ENCODE data around the gene RUNDC1.

The RUNDC1 gene

DNA sequence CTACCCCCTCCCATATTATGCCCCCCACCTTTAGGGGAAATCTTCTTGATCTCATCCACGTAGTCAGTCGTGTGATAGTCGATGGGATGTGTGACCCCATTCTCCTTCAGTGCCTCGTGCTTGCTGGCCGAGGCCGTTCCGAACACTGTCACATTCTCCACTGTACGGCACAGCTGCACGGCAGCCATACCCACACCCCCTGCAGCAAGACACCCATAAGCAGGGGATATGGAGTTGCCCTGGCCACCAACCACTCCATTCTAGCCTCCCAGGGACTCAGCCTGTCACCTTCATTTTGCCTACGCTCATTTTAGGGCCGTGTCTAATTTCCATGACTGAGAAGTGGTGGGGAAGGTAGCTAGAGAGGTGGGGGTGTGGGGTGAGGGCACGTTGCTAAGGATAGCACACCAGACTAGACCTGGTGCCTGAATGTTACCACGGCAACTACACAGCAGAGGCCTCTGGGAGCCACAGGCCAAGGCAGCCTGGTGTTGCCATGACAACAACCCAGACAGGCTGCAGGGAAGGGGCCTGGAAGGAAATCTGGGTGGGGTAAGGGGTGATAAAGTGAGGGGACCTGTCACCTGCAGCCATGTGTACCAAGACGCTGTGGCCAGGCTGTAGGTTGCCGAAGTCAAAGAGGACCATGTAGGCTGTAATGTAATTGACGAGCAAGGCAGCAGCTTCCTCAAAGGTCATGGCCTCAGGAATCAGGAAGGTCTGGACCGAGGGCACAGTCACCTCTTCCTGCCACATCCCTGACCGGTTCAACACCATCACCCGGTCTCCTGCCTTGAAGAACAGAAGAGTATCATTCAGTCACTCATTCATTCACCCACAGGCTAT, 37.9 kb downstream of the RUNDC1 start:
- H3K9ac ChIP-seq (ENCODE audit: low read depth, low read length) = no peak overlapping the region
- TF ChIP-seq, protein P1, sequence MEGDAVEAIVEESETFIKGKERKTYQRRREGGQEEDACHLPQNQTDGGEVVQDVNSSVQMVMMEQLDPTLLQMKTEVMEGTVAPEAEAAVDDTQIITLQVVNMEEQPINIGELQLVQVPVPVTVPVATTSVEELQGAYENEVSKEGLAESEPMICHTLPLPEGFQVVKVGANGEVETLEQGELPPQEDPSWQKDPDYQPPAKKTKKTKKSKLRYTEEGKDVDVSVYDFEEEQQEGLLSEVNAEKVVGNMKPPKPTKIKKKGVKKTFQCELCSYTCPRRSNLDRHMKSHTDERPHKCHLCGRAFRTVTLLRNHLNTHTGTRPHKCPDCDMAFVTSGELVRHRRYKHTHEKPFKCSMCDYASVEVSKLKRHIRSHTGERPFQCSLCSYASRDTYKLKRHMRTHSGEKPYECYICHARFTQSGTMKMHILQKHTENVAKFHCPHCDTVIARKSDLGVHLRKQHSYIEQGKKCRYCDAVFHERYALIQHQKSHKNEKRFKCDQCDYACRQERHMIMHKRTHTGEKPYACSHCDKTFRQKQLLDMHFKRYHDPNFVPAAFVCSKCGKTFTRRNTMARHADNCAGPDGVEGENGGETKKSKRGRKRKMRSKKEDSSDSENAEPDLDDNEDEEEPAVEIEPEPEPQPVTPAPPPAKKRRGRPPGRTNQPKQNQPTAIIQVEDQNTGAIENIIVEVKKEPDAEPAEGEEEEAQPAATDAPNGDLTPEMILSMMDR (IDR thresholded peaks at IDR 0.05; ENCODE audit: borderline replicate concordance, extremely low read depth, low read length, poor library complexity, severe bottlenecking) = no peak
- H3K36me3 ChIP-seq (ENCODE audit: insufficient read depth, low read length) = peaks cover 11% of the 10 kb centered on the region
- no peak overlapping the region for H3K4me3 ChIP-seq (ENCODE audit: low read depth in 1 of 2, low read length in 2 of 2)
- H3K79me2 ChIP-seq (ENCODE audit: insufficient read depth, low read length) = no peaks in the 10 kb centered on the region
- ATAC-seq (ENCODE audit: insufficient read depth, low read depth) (0 out of 3 replicates have a peak, but pooled peaks have one; percentile 22), DNase-seq (peak; percentile 43)
- no peak overlapping the region for H3K27ac ChIP-seq (ENCODE audit: low read length)
- no peak overlapping the region for H2AFZ ChIP-seq (ENCODE audit: low read depth, low read length)
- H3K4me2 ChIP-seq (ENCODE audit: insufficient read depth, low read length) = no peak overlapping the region
- H4K20me1 ChIP-seq (ENCODE audit: insufficient read depth, low read length) = no peaks in the 10 kb centered on the region
- peaks cover 6% of the 10 kb centered on the region for H3K27me3 ChIP-seq (ENCODE audit: insufficient read depth, low read length, poor library complexity)
- no peaks in the 10 kb centered on the region for H3K9me3 ChIP-seq (ENCODE audit: insufficient read depth, low read length, severe bottlenecking)
- H3K4me1 ChIP-seq (ENCODE audit: insufficient read depth, low read length) = peaks cover 20% of the 10 kb centered on the region

DNA sequence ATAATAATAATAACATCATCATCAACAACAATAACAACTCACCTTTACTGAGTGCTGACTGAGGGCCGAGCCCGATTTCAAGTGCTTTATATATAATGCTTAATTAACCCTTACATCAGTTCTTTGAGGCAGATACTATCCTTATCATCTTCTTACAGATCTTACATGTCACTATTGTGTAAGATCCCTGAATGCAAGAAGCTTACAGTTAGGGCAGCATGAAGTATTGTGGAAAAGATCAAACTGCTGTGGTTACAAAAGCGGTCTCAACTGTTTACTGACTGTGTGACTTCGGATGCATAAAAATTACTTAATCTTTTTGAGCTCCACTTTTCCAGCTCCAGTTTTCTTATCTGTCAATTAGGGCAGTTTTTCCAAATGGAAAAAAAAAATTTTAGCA, 38.6 kb downstream of the RUNDC1 start:
- no peaks in the 10 kb centered on the region for H3K79me2 ChIP-seq (ENCODE audit: insufficient read depth, low read length)
- no peak overlapping the region for H3K27ac ChIP-seq (ENCODE audit: low read length)
- peaks cover 5% of the 10 kb centered on the region; the same call in 1 of the 2 replicates for H3K36me3 ChIP-seq (ENCODE audit: insufficient read depth, low read length)
- H4K20me1 ChIP-seq (ENCODE audit: insufficient read depth, low read length) = no peaks in the 10 kb centered on the region
- no peak for TF ChIP-seq EZH2 (IDR thresholded peaks at IDR 0.05; ENCODE audit: borderline replicate concordance, low read depth, low read length, severe bottlenecking)
- TF ChIP-seq, protein P1 (IDR thresholded peaks at IDR 0.05; ENCODE audit: borderline replicate concordance, extremely low read depth, low read length, poor library complexity, severe bottlenecking) = no peak
- ATAC-seq (ENCODE audit: insufficient read depth, low read depth) = no peak
- peaks cover 6% of the 10 kb centered on the region for H3K27me3 ChIP-seq (ENCODE audit: insufficient read depth, low read length, poor library complexity)
- H3K4me3 ChIP-seq (ENCODE audit: low read depth in 1 of 2, low read length in 2 of 2) = no peak overlapping the region
- H3K4me2 ChIP-seq (ENCODE audit: insufficient read depth, low read length) = no peak overlapping the region
- H2AFZ ChIP-seq (ENCODE audit: low read depth, low read length) = no peak overlapping the region
- DNase-seq = no peak
- peaks cover 20% of the 10 kb centered on the region for H3K4me1 ChIP-seq (ENCODE audit: insufficient read depth, low read length)
- no peak overlapping the region for H3K9ac ChIP-seq (ENCODE audit: low read depth, low read length)
- H3K9me3 ChIP-seq (ENCODE audit: insufficient read depth, low read length, severe bottlenecking) = no peaks in the 10 kb centered on the region

DNA sequence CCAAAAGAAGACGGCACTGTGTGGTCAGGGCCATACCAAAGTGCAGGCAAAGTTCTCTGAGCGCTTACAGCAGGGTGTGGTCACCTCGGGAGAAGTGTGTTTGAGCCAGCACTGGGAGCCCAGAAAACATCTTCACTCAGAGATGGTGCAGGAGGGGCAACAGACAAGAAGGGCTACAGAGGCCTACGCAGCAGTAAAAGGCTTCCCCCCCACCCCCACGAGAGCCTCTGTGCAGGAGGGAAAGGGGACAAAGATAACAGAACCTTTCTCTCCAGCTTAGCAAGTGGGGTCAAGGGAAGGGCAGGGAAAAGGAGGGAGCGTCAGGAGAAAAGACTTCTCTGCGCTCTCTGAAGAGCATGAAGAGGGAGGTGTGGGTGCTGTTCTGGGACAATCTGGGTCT, 39.1 kb downstream of the RUNDC1 start:
- Histone ChIP-seq H3K4me1 (ENCODE audit: insufficient read depth, low read length) (peaks cover 23% of the 10 kb centered on the region), H3K4me2 (ENCODE audit: insufficient read depth, low read length) (no peak overlapping the region)
- DNase-seq = no peak

More for the DNA sequence above, 39.1 kb downstream of the RUNDC1 start:
- H3K27ac ChIP-seq (ENCODE audit: low read length) = no peak overlapping the region
- peaks cover 5% of the 10 kb centered on the region; the same call in 1 of the 2 replicates for H3K36me3 ChIP-seq (ENCODE audit: insufficient read depth, low read length)
- no peak overlapping the region for H3K9ac ChIP-seq (ENCODE audit: low read depth, low read length)
- peaks cover 6% of the 10 kb centered on the region for H3K27me3 ChIP-seq (ENCODE audit: insufficient read depth, low read length, poor library complexity)
- no peak overlapping the region for H3K4me3 ChIP-seq (ENCODE audit: low read depth in 1 of 2, low read length in 2 of 2)
- H3K9me3 ChIP-seq (ENCODE audit: insufficient read depth, low read length, severe bottlenecking) = no peaks in the 10 kb centered on the region
- H2AFZ ChIP-seq (ENCODE audit: low read depth, low read length) = no peak overlapping the region
- H4K20me1 ChIP-seq (ENCODE audit: insufficient read depth, low read length) = no peaks in the 10 kb centered on the region
- no peak for TF ChIP-seq EZH2 (IDR thresholded peaks at IDR 0.05; ENCODE audit: borderline replicate concordance, low read depth, low read length, severe bottlenecking)
- TF ChIP-seq, protein P1 (IDR thresholded peaks at IDR 0.05; ENCODE audit: borderline replicate concordance, extremely low read depth, low read length, poor library complexity, severe bottlenecking) = no peak
- H3K79me2 ChIP-seq (ENCODE audit: insufficient read depth, low read length) = no peaks in the 10 kb centered on the region
- ATAC-seq (ENCODE audit: insufficient read depth, low read depth) = no peak
